Osteocyte (in vitro differentiated cells): ENCODE data around the gene ADPRS. TPM values are rescaled to one million over a fixed set of nuclear protein-coding genes. Genes with fewer than 3 reads are reported as not detected.

Experiments used
- DNase-seq: peaks from one replicate; pipeline ENCODE4 v3.0.0; 2021; ENCODE audit warnings: mixed read lengths; ENCODE audit not compliant: unreplicated experiment; ENCODE audit errors: extremely low spot score
- H3K27ac Mint-ChIP-seq: one replicate; pipeline ENCODE4 v1.8.0; 2021; ENCODE audit warnings: mild to moderate bottlenecking, mixed read lengths; ENCODE audit not compliant: unreplicated experiment
- H3K27me3 Mint-ChIP-seq: one replicate; pipeline ENCODE4 v1.8.0; 2021; ENCODE audit warnings: mixed read lengths; ENCODE audit not compliant: unreplicated experiment
- H3K36me3 Mint-ChIP-seq: one replicate; pipeline ENCODE4 v1.8.0; 2021; ENCODE audit warnings: mixed read lengths; ENCODE audit not compliant: unreplicated experiment
- H3K4me1 Mint-ChIP-seq: one replicate; pipeline ENCODE4 v1.8.0; 2021; ENCODE audit warnings: mixed read lengths; ENCODE audit not compliant: unreplicated experiment
- H3K4me3 Mint-ChIP-seq: one replicate; pipeline ENCODE4 v1.8.0; 2021; ENCODE audit warnings: mild to moderate bottlenecking, moderate library complexity, mixed read lengths; ENCODE audit not compliant: unreplicated experiment
- H3K9me3 Mint-ChIP-seq: one replicate; pipeline ENCODE4 v1.8.0; 2021; ENCODE audit warnings: mixed read lengths; ENCODE audit not compliant: unreplicated experiment
- CTCF ChIP-seq: fragments of 200-600 bp; sonication (generic); IDR thresholded peaks from 2 replicates; pipeline ENCODE4 v1.5.0; 2021; ENCODE audit warnings: antibody characterized with exemption, mild to moderate bottlenecking, moderate library complexity
- total RNA-seq: library from RNA; stranded (reverse); gene quantifications from 2 replicates; pipeline ENCODE4 v1.2.1, GENCODE V29; 2021

The ADPRS gene
- total RNA-seq, 1 donor from 2014 or later: 19.7 TPM

GRCh38 chr1:36099681-36100341, 11.1 kb downstream of the ADPRS start:
- no peaks in the 10 kb centered on the region for H3K9me3 Mint-ChIP-seq
- peaks cover 14% of the 10 kb centered on the region for H3K4me1 Mint-ChIP-seq
- no peaks in the 10 kb centered on the region for H3K36me3 Mint-ChIP-seq
- H3K27me3 Mint-ChIP-seq: no peaks in the 10 kb centered on the region
- H3K4me3 Mint-ChIP-seq: no peak overlapping the region
- TF ChIP-seq CTCF: peak; percentile 91
- peak; percentile 92 for DNase-seq
- no peak overlapping the region for H3K27ac Mint-ChIP-seq

- Mint-ChIP-seq H3K9me3 (no peaks in the 10 kb centered on the region), H3K27me3 (no peaks in the 10 kb centered on the region), H3K4me3 (no peak overlapping the region), H3K36me3 (no peaks in the 10 kb centered on the region), H3K4me1 (peaks cover 14% of the 10 kb centered on the region), H3K27ac (no peak overlapping the region)
- TF ChIP-seq CTCF: no peak
- DNase-seq: no peak
Measured at GRCh38 chr1:36100376-36100775, 11.7 kb downstream of the ADPRS start.

GRCh38 chr1:36101546-36101945, 12.9 kb downstream of the ADPRS start:
- DNase-seq: no peak
- no peaks in the 10 kb centered on the region for H3K27me3 Mint-ChIP-seq
- TF ChIP-seq CTCF: no peak
- no peak overlapping the region for H3K27ac Mint-ChIP-seq
- H3K9me3 Mint-ChIP-seq: no peaks in the 10 kb centered on the region
- H3K4me3 Mint-ChIP-seq: no peak overlapping the region
- no peaks in the 10 kb centered on the region for H3K36me3 Mint-ChIP-seq
- H3K4me1 Mint-ChIP-seq: peaks cover 21% of the 10 kb centered on the region

GRCh38 chr1:36106269-36106668, 17.6 kb downstream of the ADPRS start:
- Mint-ChIP-seq H3K27ac (peak overlapping the region; percentile 78), H3K4me3 (no peak overlapping the region), H3K27me3 (no peaks in the 10 kb centered on the region), H3K36me3 (no peaks in the 10 kb centered on the region), H3K4me1 (peaks cover 40% of the 10 kb centered on the region), H3K9me3 (no peaks in the 10 kb centered on the region)
- TF ChIP-seq CTCF: no peak
- no peak for DNase-seq

GRCh38 chr1:36107394-36107793, 18.7 kb downstream of the ADPRS start:
- no peak for DNase-seq
- no peaks in the 10 kb centered on the region for H3K9me3 Mint-ChIP-seq
- no peak overlapping the region for H3K4me3 Mint-ChIP-seq

More at GRCh38 chr1:36107394-36107793, 18.7 kb downstream of the ADPRS start:
- Mint-ChIP-seq H3K4me1 (peaks cover 44% of the 10 kb centered on the region), H3K27me3 (no peaks in the 10 kb centered on the region), H3K27ac (peak overlapping the region; percentile 85), H3K36me3 (no peaks in the 10 kb centered on the region)
- no peak for TF ChIP-seq CTCF
